ENCODE data around the gene COL18A1.

The COL18A1 gene

DNA sequence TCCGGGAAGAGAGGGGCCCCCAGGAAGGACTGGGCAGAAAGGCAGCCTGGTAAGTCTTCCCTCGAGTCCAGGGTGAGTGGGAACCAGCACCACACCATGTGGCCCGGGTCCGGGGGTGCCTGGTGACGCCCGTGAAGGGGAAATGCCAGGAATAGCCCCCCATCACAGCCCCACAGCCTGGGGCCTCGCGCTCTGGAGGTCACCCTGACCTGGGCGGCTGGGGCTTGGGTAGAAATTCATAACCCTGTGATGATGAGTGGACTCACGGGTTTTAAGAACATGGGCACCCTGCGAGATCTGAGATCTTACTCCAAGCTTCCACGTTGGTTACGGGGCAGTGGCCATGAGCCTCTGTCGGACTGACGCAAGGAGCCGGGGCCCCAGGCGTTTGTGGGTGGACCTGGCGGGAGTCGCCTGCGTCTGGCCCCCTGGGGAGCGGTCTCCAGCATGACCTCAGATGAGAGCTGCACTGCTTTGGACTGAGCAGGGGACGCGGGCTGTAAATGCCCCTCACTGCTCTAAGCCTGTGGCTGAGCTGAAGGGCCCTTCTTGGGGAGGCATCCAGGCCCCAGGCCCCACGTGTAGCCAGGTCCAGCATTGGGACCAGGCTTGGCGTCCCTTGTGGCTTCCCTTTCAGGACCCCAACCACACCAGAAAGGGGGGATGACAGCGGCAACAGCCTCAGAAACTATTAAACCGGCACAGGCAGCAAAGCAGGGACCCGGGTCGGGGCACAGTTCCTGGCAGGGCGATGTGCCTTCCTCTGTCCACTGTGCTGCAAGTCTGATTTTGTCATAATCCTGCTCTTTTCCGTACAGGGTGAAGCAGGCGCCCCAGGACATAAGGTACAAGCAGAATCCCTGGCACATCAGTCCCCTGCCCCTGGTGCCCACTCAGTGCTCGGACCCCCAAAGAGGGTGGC, 77.3 kb downstream of the COL18A1 start:
- DNase-seq, result no peak

DNA sequence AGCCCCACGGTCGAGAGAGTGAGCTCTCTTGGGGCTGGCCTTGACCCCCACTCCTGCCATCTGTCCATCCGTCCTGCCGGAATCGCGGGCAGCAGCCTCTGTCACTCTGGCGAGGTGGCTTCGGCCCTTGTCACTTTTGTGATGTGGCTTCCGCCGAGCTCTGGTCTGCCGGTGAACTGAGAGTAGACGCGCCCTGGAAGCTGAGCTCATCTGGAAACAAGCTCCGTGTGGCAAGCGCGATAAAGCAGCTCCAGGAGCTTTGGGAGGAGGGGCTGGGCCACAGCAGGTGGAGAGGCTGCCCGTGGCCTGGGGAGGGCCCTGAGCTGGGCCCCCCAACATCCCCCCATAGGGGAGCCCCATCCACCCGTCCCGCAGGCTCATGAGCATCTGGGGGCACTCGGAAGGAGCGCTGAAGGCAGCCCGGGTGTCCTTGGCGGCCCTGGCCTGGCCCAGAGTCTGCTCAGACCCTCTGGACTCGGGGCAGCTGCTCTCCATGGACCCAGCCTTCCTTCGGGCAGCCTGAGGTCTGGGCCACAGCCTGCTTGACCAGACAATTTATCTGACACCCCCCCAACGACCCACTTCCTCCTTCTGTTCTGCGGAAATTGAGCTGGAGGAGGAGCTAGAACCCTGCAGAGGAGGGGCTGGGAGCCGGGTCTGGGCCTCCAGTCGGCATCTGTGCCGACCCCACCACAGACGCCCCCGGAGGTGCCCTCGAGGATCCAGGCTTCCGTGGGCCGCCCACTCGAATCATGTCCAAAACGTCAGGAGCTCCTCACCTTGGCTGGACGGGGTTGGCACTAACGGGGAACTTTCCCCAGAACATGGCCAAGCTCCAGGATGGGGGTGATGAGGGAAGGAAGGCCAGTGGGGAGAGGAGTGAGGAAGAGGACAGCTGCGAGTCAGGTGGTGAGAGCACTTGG, 78.2 kb downstream of the COL18A1 start:
- DNase-seq, result peak; percentile 34

DNA sequence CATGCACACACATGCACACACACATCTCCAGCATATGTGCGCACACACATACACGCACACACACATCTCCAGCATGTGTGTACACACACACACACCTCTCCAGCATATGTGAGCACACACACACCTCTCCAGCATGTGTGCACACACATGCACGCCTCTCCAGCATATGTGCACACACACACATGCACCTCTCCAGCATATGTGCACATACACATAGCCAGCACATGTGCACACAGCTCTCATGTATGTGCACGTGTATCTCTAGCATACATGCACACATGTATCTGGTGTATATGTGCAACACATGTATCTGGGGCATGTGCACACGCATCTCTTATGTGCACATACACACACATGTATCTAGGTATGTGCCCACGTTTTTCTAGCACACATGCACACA, 79.4 kb downstream of the COL18A1 start:
- no peak for DNase-seq

DNA sequence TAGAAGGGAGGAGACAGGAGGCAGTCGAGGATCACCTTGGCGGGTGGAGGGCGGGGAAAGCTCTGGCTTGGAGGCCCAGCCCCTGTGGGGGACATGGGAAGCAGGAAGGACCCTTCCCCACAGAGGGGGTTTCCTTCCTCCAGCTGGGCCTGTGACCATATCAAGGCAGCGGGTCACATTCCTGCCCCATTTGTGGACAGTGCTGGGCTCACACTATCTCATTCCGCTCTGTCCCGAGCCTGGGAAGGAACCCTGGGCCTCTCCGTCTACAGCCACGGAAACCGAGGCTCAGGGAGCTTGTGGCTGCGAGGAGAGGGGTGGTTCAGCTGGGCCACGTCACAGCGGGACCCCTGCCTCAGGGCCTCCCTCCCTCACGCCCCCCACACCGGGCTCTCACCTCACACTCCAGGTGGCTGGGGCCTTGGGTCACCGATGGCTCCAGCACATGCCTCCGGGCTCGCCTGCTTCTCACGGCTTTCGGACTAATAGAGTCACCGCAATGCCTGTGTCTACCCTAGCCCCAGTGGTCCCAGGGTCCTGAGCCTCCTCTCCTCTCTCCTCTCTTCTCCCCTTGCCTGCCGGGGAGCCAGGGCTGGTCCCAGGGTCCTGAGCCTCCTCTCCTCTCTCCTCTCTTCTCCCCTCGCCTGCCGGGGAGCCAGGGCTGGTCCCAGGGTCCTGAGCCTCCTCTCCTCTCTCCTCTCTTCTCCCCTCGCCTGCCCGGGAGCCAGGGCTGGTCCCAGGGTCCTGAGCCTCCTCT, 80.9 kb downstream of the COL18A1 start:
- DNase-seq, result no peak

DNA sequence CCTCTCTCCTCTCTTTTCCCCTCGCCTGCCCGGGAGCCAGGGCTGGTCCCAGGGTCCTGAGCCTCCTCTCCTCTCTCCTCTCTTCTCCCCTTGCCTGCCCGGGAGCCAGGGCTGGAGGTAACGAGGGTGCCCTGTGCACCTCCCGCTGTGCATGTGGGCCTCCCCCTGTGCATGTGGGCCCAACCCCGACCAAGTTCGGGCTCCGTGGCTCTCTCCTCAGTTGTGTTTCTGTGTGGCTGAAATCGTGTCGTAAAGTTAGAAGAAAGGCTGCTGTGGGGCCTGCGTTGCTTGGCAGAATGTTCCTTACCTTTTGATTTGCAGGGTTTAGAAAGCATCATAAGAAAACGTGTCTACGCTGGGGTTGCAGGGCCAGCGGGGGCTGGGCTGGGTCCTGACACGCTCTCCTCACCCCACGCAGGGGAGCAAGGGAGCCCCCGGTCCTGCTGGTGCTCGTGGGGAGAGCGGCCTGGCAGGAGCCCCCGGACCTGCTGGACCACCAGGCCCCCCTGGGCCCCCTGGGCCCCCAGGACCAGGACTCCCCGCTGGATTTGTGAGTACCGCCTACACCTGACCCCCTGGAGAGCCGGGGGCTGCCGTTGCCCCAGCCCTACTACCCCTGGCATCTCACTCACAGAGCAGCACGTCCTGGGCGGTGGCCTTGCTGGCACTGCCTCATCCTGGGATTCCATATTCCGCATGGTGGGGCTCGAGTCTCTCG, 81.6 kb downstream of the COL18A1 start:
- no peak for DNase-seq

DNA sequence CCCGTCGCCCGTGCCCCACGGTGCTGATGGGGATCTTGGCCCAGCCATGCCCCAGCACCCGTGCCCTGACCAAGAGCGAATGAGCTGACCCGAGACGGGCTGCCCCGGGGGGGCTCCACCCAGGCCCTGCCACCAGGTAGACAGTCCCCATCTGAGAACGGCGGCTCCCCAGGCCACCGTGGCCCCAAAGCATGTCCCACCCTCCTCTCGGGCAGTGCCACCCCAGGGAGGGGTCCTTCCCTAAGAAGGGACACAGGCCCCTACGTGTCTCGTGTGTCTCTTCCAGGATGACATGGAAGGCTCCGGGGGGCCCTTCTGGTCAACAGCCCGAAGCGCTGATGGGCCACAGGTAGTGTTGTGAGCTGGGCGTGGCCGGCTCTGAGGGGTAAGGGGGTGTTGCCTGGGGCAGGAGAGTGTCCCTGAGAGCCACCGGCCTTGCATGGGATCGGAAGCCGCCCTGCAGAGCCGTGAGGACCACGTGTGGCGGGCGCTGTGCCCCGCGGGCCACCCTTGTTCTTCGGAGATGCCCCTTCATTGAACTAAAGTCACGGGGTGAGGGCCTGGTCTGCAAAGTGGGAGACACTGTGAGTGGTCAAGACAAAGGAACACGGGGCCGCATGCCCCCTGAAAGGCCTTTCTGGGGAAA, 82.3 kb downstream of the COL18A1 start:
- no peak for DNase-seq

DNA sequence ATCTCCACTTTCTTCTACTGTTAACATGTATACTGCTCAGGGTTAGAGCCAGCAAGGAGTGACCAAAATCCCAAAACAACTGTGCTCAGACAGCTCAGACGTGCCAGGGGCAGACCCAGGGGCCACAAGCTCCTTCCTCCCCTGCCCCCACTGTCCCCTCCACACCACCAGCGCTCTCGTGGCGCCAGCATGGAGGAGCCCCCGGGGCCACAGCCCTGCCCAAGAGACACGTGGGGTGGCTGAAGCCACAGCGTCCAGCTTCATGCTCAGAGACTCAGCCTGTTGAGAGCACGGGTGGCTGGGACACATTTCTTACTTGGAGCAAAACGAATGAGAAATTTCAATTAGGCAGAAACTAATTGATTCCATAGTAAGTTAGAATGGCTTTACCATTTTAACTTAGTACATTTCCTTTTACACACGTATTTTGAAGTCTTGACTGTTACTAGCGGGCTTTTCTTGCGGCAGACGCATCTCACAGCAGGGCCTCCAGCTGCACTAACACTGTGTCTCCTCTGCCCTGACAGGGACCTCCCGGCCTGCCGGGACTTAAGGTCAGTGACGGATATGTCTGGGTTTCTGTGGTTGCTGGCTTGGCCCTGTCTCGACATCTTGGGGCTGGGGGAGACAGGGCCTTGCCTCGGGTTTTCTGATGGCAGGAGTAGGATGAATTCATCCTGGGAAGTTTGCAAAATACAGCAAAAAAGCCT, 83.1 kb downstream of the COL18A1 start:
- DNase-seq, result no peak

DNA sequence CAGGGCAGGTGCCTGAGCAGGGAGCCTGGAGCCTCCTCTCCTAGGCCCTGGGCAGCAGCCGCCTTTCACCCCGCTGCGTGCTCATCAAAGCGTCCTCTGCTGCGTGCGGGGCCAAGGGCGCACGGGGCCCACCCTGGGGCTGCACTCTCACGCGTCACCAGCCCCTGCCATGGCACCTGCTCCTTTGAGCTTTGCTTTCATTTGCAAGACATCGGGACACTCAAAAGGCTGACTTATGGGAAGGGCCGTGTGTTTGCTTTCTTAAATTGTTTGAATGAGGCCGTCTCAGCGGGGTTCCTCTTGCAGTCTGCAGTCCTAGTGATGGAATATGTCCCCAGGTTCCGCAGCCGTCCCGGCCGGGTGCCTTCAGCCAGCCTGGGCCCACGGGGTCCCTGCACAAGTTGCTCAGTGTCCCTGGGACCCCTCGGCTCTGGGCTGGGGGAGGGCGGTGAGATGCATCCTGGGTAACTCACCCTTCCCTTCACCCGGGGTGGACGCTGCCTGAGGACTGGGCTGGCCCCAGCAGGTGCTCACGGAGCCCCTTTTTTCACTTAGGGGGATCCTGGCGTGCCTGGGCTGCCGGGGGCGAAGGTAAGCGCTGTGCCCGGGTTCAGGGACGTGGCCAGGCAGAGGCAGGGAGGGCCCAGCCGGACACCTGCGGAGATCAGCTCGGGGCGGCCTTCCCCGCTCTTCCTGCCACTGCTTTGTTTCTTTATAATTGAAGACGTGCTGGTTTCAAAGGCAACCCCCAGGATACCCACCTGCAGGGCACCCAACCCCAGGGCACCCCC, 84.2 kb downstream of the COL18A1 start:
- no peak for DNase-seq

DNA sequence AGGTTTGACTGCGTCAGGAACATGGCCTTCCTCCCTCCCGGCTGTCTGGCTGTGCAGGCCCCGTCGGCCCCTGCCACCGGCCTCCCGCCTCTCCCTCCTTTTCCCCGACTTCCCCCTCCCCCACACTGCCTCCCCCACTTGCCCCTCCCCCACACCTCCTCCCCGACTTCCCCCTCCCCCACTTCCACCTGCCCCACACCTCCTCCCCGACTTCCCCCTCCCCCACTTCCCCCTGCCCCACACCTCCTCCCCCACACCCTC, 84.7 kb downstream of the COL18A1 start:
- no peak for DNase-seq

DNA sequence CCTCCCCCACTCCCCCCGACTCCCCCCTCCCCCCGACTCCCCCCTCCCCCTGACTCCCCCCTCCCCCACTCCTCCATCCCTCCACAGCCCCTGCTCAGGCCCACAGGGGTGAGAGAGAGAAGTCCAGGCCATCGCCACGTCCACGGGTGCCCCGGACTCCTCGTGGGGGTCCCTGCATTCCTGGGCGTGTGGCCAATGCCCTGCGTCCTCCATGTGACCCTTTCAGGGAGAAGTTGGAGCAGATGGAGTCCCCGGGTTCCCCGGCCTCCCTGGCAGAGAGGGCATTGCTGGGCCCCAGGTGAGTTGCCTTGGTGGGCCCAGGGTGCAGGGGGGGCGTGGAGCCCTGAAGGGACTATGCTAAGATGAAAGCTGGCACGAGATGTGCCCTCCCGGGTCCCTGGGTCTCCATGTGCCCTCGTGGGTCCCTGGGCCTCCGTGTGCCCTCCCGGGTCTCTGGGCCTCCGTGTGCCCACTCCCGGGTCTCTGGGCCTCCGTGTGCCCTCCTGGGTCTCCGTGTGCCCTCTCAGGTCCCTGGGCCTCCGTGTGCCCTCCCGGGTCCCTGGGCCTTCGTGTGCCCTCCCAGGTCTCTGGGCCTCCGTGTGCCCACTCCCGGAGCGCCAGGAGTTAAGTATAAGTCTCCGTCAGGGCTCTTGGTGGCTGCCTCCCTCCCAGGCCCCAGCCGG, 85.2 kb downstream of the COL18A1 start:
- DNase-seq, result no peak

DNA sequence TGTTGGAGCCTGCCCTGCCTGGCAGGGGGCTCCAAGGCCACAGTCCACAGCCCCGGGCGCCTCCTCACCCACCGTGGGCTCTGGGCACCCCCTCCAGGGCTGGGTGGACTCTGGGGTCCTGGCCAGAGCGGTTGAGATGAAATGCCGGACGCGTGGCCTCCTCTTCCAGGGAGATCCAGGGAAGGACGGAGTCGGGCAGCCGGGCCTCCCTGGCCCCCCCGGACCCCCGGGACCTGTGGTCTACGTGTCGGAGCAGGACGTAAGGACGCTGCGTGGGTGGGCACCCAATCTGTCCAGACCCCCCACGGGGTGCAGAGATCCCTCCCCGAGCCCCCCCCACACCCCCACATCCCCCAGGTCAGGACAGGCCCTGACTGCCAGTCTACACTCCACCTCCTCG, 86.1 kb downstream of the COL18A1 start:
- DNase-seq, result no peak

DNA sequence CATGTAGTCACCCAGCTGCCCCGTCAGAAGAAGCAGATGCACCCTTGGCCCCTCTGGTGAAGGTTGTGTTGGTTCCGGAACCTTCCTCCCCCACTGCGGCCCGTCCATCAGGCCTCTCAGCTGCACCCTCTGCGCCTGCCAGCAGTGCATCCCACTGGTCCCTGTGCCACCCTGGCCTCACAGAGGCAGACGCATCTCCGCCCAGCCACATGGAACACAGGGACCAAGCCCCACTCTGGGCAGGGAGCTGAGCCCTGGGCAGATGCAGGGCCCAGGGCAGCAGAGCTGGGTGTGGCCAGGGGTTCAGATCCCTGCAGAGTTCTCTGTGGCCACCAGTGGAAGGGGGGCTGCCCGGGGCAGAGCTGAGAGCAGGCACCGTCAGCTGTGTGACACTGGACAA, 86.7 kb downstream of the COL18A1 start:
- no peak for DNase-seq

DNA sequence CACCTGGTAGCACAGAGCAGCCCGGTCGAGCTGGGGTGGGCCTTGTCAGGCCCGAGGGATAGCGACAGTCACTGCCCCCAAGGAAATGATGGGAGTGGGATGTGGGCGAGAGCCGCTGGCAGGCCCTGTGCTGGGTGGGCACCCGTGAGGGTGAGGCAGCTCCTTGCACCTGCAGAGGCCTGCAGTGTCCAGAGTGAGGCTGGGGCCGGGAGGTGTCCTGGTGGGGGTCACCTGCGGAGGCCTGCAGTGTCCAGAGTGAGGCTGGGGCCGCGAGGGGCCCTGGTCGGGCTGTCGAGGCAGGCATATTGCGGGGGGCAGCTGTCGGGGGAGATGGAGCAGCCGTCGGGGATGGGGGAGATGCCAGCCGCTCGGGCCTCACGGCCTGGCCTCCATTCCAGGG, 87.8 kb downstream of the COL18A1 start:
- no peak for DNase-seq

DNA sequence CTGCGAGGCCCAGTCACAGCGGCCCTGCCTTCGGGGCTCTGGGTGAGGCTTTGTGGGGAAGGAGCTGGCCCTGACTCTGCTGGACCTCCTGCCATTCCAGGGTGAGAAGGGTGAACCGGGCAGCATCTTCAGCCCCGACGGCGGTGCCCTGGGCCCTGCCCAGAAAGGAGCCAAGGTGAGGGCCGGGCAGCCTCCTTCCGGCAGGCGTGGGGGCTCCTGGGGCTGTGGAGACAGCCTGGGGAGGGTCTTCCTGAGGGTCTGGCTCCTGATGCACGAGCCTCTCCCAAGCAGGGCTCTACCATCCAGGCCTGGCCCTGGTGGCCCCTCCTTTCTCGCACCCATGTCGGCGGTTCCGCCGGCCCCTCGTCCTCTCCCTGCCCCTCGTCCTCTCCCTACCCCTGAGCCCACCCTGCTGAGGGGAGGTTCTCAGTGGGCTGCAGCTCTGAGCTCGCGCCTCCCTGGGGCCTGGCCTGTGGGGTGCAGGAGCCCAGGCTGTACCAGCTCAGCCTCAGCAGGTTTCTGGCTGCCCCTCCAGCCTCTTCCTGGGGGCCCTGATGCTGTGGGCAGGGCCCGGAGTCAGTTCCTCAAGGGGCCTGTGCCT, 88.5 kb downstream of the COL18A1 start:
- DNase-seq, result no peak

DNA sequence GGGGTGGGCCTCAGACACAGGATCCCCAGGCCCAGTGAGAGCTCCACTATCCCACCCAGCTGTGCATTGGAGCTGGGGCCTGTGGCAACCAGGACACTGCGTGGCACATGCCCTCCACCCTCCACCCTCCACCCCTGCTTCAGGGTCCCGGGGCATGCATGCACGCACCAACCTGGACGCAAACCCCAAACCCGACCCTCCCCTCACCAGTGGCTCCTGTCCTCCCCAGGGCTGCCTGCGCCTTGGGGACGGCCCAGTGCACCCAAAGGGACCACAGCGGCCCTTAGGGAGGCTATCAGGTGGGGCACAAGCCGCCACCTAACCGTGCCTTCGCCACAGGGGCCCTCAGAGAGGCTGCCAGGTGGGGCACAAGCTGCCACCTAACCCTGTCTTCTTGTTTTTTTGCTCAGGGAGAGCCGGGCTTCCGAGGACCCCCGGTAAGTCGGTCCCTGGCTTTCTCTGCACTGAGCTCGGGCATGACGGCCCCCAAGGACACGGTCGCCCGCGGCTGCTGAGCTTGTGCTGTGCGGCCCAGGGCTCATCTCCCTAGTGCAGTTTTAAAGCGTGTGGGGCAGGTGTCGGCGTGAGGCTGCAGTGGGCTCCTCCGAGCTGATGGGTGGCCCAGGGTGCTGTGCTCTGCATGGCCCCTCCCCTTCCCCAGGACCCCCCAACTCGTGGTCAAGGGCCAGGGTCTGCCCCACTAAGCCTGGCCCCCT, 89.3 kb downstream of the COL18A1 start:
- no peak for DNase-seq

DNA sequence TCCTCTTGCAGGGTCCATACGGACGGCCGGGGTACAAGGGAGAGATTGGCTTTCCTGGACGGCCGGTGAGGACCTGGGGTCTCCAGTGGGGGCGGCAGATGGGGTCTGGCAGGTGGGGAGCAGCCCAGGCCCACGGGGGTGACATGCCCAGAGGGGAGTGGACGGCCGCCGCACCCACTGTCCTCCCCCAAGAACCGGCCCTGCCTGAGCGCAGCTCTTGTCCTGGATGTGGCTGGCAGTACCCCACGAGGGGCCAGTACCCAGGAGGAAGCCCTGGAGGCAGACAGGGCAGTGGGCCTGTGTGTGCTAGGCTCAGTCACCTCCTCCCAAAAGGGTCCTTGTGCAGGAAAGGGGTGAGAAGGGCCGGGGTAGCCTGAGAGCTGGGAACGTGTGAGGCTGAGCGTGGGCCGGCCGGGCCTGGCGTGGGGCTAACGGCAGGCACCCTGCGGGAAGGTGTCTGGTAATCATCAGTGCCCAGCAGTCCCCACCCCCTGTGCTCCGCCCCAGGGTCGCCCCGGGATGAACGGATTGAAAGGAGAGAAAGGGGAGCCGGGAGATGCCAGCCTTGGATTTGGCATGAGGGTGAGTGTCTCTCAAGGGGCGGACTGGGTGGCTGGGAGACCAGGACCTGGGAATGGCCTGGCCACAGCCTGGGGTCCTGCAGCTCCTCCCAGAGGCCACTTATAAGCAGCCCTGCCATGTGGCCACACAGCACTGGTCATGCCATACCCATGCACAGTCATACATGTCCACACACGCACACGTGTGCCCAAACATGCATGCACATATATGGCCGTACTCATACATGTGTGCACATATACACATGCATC, 90.1 kb downstream of the COL18A1 start:
- DNase-seq, result no peak

DNA sequence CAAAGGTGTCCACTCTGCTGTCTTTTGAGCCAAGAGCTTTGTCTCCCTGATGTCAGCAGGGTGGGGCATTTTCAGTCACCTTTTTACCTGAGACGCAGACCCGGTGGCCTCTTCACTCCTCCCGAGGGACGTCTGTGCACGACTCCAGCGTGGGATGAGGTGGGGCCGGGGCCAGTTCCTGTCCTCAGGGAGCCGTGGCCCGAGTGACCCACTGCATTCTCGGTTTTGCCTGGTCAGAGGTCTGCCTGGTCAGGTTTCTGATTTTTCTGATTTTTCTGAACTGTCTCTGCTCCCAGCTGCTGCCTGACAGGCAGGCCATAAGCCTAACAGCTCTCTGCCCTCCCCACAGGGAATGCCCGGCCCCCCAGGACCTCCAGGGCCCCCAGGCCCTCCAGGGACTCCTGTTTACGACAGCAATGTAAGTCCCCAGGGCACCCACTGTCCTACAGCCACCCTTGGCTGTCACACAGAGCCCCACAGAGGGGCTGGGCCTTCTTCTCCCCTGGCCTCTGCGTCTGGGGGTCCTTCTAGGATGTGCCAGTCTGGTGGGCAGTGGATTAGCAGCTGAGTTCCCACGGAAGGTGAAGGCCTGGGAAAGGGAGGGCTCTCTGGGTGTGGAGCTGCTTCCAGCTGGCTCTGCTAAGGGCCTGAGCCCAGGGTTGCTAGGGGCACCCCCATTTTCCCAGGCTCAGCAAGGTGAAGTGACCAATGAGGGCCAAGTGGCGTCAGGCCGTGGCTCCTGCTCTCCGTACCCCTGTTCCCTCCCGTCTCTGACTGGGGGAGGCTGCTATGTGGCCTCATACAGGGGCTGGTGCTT, 91.4 kb downstream of the COL18A1 start:
- DNase-seq, result no peak

Data from CD4-positive, alpha-beta T cell treated with Interleukin-21 for 1 hour (primary cell).